Measurements from ENCODE around the gene SPAG16.

GRCh38 chr2:214232271-214232670 lies 948.0 kb downstream of the SPAG16 start:
- TF ChIP-seq CTCF (IDR thresholded peaks at IDR 0.05; ENCODE audit: low read depth, low read length) (no peak), EZH2phosphoT487 (IDR thresholded peaks at IDR 0.05; ENCODE audit: low read depth) (no peak)
